ENCODE results near the gene NCOR2.

NCOR2 gene

DNA sequence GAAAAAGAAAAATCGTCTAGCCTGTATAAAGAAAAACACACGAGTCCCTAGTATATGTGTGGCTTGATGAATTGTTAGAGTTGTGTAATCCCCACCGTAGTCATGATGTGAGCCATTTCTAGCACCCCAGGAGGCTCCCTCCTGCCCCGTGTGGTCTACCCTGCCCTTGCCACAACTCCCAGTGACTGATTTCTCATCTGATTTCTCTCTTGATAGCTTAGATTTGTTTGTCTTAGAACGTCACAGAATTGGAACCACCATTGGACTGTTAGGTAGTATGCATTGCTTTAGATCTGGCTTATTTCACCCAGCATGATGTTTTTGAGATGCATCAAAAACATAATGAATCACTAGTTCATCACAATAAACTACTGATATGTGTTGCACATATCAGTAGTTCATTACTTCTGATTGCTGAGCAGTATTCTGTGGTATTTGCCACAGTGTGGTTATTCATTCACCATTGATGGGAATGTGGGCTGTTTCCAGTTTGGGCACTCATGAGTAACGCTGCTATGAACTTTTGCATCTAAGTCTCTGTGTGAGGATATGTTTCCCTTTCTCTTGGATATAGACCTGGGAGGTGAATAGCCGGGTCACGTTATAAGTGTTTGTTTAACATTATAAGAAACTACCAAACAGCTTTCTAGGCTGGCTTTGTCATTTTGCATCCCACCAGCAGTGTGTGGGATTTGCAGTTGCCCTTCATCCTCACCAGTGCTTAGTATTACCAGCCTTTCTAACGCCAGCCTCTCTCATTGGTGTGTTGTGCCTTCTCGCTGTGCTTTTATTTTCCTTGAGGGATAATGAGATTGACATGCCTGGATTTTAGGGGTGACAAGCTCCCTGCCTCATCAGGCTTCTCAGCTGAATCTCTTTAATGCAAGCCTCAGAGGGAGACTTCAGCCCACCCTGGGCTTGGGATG lies 31.9 kb upstream of the NCOR2 start:
- TF ChIP-seq RARB (CRISPR knock-in tag; IDR thresholded peaks at IDR 0.05) (no peak), ZC3H10 (CRISPR knock-in tag; IDR thresholded peaks at IDR 0.05) (no peak), PPARA (CRISPR knock-in tag; IDR thresholded peaks at IDR 0.05; ENCODE audit: borderline replicate concordance) (no peak), SNAI2 (CRISPR knock-in tag; IDR thresholded peaks at IDR 0.05) (no peak), CSDC2 (CRISPR knock-in tag; IDR thresholded peaks at IDR 0.05) (no peak)
- TF ChIP-seq, protein P1, sequence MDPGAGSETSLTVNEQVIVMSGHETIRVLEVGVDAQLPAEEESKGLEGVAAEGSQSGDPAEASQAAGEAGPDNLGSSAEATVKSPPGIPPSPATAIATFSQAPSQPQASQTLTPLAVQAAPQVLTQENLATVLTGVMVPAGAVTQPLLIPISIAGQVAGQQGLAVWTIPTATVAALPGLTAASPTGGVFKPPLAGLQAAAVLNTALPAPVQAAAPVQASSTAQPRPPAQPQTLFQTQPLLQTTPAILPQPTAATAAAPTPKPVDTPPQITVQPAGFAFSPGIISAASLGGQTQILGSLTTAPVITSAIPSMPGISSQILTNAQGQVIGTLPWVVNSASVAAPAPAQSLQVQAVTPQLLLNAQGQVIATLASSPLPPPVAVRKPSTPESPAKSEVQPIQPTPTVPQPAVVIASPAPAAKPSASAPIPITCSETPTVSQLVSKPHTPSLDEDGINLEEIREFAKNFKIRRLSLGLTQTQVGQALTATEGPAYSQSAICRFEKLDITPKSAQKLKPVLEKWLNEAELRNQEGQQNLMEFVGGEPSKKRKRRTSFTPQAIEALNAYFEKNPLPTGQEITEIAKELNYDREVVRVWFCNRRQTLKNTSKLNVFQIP (CRISPR knock-in tag; IDR thresholded peaks at IDR 0.05; ENCODE audit: borderline replicate concordance, low read depth) = no peak
- TF ChIP-seq, protein P2, sequence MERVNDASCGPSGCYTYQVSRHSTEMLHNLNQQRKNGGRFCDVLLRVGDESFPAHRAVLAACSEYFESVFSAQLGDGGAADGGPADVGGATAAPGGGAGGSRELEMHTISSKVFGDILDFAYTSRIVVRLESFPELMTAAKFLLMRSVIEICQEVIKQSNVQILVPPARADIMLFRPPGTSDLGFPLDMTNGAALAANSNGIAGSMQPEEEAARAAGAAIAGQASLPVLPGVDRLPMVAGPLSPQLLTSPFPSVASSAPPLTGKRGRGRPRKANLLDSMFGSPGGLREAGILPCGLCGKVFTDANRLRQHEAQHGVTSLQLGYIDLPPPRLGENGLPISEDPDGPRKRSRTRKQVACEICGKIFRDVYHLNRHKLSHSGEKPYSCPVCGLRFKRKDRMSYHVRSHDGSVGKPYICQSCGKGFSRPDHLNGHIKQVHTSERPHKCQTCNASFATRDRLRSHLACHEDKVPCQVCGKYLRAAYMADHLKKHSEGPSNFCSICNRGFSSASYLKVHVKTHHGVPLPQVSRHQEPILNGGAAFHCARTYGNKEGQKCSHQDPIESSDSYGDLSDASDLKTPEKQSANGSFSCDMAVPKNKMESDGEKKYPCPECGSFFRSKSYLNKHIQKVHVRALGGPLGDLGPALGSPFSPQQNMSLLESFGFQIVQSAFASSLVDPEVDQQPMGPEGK (CRISPR knock-in tag; IDR thresholded peaks at IDR 0.05; ENCODE audit: borderline replicate concordance) = no peak
- TF ChIP-seq, protein P3, sequence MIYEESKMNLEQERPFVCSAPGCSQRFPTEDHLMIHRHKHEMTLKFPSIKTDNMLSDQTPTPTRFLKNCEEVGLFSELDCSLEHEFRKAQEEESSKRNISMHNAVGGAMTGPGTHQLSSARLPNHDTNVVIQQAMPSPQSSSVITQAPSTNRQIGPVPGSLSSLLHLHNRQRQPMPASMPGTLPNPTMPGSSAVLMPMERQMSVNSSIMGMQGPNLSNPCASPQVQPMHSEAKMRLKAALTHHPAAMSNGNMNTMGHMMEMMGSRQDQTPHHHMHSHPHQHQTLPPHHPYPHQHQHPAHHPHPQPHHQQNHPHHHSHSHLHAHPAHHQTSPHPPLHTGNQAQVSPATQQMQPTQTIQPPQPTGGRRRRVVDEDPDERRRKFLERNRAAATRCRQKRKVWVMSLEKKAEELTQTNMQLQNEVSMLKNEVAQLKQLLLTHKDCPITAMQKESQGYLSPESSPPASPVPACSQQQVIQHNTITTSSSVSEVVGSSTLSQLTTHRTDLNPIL (CRISPR knock-in tag; IDR thresholded peaks at IDR 0.05; ENCODE audit: low read depth) = no peak
- ATAC-seq = no peak

DNA sequence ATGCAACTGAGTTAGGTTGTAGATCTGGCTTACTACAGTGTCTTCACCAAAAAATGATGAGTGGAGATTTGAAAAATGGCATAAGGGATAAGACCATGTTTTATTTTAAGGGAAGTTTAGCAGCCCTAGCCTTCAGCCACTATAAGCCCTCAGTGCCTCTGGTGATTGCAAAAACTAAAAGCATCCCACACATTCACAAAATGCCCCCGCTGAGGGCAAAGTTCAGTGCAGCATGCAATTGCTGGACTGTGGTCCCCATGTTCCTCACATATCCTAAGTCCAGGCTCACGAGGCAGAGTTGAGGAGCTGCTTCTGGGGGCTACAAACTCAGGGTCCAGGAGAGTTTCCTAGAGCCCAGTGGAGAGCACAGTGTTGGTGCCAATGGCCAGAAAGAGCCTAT lies 29.6 kb upstream of the NCOR2 start:
- no peak for TF ChIP-seq ARNTL (CRISPR knock-in tag; IDR thresholded peaks at IDR 0.05; ENCODE audit: borderline replicate concordance, low read depth)
- no peak for TF ChIP-seq BACH2 (CRISPR knock-in tag; IDR thresholded peaks at IDR 0.05; ENCODE audit: borderline replicate concordance)
- TF ChIP-seq RARB (CRISPR knock-in tag; IDR thresholded peaks at IDR 0.05) = no peak
- TF ChIP-seq ZFP30 (CRISPR knock-in tag; IDR thresholded peaks at IDR 0.05) = no peak
- TF ChIP-seq PPARA (CRISPR knock-in tag; IDR thresholded peaks at IDR 0.05; ENCODE audit: borderline replicate concordance) = no peak
- TF ChIP-seq GLIS3 (CRISPR knock-in tag; IDR thresholded peaks at IDR 0.05) = no peak
- no peak for ATAC-seq

DNA sequence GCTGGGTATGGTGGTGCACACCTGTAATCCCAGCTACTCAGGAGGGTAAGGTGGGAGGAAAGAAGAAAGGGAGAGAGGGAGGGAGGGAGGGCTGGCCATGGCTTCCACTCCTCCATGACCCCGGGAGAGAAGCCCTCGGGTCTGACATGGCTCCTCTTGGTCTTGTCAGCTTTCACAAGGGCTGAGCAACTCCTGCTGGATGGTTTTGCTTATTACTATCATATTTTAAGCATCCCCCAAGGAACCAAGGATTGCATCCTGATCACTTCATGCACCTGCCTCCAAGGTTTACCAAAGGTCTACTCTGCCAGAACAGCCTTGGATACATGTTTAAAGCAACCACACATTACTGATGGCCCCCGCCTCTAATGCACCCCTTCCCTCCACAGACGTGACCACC lies 28.0 kb upstream of the NCOR2 start:
- ATAC-seq = no peak
- TF ChIP-seq ARNTL (CRISPR knock-in tag; IDR thresholded peaks at IDR 0.05; ENCODE audit: borderline replicate concordance, low read depth) (no peak), PPARA (CRISPR knock-in tag; IDR thresholded peaks at IDR 0.05; ENCODE audit: borderline replicate concordance) (no peak), ISL1 (CRISPR knock-in tag; IDR thresholded peaks at IDR 0.05) (no peak), SNAI2 (CRISPR knock-in tag; IDR thresholded peaks at IDR 0.05) (no peak), ZNF8 (CRISPR knock-in tag; IDR thresholded peaks at IDR 0.05) (no peak), GLIS3 (CRISPR knock-in tag; IDR thresholded peaks at IDR 0.05) (no peak), TCF4 (CRISPR knock-in tag; IDR thresholded peaks at IDR 0.05; ENCODE audit: borderline replicate concordance) (no peak), ZFP30 (CRISPR knock-in tag; IDR thresholded peaks at IDR 0.05) (no peak), ZC3H10 (CRISPR knock-in tag; IDR thresholded peaks at IDR 0.05) (no peak)
- TF ChIP-seq, protein P1 (CRISPR knock-in tag; IDR thresholded peaks at IDR 0.05; ENCODE audit: borderline replicate concordance, low read depth) = no peak
- TF ChIP-seq, protein P4, sequence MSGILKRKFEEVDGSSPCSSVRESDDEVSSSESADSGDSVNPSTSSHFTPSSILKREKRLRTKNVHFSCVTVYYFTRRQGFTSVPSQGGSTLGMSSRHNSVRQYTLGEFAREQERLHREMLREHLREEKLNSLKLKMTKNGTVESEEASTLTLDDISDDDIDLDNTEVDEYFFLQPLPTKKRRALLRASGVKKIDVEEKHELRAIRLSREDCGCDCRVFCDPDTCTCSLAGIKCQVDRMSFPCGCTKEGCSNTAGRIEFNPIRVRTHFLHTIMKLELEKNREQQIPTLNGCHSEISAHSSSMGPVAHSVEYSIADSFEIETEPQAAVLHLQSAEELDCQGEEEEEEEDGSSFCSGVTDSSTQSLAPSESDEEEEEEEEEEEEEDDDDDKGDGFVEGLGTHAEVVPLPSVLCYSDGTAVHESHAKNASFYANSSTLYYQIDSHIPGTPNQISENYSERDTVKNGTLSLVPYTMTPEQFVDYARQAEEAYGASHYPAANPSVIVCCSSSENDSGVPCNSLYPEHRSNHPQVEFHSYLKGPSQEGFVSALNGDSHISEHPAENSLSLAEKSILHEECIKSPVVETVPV (CRISPR knock-in tag; IDR thresholded peaks at IDR 0.05) = no peak
- TF ChIP-seq, protein P2 (CRISPR knock-in tag; IDR thresholded peaks at IDR 0.05; ENCODE audit: borderline replicate concordance) = no peak
- TF ChIP-seq, protein P3 (CRISPR knock-in tag; IDR thresholded peaks at IDR 0.05; ENCODE audit: low read depth) = no peak
